ENCODE results near the gene ACTA1.

DNA sequence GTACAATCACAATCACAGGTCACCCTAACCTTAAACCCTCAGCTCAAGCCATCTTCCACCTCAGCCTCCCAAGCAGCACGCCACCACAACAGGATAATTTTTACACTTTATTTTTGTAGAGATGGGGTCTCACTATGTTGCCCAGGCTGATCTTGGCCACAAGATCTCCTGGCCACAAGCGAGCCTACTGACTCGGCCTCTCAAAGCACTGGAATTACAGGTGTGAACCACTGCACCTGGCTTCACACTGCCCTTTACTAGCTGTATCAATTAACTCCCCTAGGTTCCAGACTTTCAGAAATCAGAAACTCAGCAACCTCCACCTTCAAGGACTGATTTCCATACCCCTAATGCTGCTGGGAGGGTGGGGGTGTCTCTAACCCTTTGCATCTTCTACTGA is 37.3 kb upstream of the ACTA1 start:
- TF ChIP-seq, protein P1, sequence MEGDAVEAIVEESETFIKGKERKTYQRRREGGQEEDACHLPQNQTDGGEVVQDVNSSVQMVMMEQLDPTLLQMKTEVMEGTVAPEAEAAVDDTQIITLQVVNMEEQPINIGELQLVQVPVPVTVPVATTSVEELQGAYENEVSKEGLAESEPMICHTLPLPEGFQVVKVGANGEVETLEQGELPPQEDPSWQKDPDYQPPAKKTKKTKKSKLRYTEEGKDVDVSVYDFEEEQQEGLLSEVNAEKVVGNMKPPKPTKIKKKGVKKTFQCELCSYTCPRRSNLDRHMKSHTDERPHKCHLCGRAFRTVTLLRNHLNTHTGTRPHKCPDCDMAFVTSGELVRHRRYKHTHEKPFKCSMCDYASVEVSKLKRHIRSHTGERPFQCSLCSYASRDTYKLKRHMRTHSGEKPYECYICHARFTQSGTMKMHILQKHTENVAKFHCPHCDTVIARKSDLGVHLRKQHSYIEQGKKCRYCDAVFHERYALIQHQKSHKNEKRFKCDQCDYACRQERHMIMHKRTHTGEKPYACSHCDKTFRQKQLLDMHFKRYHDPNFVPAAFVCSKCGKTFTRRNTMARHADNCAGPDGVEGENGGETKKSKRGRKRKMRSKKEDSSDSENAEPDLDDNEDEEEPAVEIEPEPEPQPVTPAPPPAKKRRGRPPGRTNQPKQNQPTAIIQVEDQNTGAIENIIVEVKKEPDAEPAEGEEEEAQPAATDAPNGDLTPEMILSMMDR (IDR thresholded peaks at IDR 0.05), result no peak
- TF ChIP-seq POLR2A (IDR thresholded peaks at IDR 0.05), result no peak
